GM21529 (cell line): ENCODE data around the gene ADAMTS18.

Experiments
- ATAC-seq: cut with Tn5 transposase; IDR thresholded peaks from one replicate; pipeline ENCODE4 v1.9.1; 2021; ENCODE audit not compliant: unreplicated experiment

ADAMTS18 gene

DNA sequence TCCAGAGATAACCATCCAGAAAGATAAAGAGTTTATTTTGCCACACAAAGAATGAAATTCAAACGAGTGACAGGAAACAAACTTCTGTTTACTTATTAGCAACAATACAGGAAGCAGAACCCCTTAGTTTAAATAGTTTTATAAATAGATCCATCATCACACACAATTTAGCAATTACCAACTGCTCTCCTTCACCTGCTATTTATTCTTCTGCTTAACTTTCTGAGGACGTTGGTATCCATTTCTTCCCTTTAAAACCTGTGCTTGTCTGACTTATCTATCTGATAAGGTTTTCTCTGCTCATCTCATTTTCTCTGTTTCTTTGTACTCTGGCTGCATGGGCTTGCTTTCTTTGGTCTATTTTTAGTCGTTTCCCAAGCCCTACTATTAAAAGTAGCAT, 4.3 kb upstream of the ADAMTS18 start:
- no peak for ATAC-seq

DNA sequence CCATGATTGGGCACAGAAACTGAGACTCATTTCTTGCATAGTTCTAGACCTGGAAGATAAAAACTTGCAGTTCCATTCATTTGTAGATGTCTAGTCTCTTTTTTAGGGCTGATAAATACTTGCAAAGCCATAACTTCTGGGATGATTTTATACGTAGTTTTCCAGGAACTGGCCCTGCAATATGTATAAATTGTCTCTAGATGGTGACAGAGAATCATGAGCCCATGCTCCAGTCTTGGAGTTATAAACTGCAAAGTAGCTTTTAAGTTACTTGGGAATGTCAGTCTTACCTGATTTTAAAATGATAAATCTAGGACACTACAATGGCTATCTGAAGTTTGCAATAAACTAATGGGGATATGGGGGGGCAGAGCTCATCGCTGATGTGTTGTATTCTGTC, 3.0 kb upstream of the ADAMTS18 start:
- ATAC-seq, result no peak

DNA sequence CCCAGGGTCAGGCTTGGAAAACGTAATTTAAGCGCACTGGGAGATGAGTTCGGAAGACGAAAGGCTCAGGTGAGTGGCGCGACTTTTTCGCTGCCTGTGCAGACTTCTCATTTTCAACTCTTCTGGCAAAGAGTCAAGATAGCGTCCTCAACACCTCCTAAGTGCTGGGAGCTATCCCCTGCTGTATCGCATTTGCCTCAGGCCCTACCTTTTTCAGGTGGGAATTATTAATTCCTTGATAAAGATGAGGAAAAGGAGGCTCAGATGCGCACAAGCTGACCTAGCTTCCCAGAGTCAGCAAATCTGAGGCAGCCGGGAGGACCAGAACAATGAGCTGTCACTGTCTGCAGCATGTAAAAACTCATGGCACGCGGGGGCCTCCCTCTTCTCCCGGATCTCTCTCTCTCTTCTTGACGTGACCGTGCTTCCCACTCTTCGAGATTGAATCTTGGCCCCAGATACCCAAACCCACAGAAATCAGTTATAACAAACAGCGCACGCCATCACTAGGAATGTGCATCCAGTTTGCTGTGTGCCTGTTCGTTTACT, 512 bp upstream of the ADAMTS18 start:
- no peak for ATAC-seq

DNA sequence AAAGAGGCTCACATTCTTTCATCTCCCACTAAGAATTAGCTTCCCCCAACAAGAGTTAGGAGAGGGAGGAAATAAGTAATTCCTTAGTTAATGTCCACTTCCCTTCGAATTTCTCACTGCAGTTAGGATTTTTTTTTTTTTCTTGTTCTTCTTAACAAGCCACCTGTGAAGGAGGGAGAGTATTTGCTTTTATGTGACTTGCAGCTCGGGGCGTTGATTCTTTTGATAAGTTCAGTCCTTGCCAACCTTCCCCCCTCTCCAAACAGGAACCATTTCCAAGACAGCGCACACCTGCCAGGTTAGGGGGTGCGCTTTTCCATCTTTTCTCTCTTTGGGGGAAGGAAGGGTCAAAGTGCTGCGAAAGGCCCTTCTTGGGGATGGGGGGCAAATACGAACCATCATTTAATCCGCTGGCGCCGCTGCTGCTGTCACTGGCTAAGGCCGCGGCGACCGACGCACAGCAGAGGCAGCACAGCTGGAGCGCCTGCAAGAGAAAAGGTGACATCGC, 758 bp downstream of the ADAMTS18 start:
- no peak for ATAC-seq

DNA sequence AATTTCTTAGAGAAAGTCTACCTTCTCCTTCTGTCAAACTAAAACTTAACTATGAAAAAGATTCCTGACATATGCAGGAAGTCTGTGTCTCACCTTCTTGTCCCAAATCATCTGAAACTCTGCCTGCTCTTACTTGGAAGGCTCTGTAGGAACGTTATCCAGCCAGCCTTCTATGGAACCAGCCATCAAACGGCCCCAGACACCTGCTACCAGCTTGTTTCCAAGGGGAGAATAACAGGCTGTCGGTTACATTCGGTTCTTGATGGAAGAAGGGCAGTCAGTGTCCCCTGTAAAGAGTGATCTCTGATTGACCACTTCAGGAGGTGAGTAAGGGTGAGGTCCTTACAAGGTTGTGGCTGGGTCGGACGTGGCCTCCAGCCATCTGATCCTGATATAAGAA, 1.7 kb downstream of the ADAMTS18 start:
- ATAC-seq, result no peak

DNA sequence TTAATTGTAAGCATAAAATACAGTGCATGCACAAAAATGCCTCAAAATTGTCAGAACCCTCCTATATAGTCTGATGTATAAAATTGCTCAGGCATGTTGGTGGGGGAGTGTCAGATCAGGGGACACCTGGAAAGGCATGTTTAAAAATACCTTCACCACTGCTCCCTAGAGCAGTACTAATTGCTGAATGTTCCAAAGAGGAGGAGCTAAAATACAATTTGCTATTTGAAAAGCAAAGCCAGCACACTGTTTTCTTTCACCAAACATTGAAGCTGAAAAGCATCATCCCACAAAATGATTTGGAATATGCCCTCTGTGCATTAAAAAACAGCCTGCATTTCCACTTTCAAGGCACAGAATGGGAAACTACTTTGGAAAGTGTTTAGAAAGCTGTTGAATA, 2.6 kb downstream of the ADAMTS18 start:
- no peak for ATAC-seq

DNA sequence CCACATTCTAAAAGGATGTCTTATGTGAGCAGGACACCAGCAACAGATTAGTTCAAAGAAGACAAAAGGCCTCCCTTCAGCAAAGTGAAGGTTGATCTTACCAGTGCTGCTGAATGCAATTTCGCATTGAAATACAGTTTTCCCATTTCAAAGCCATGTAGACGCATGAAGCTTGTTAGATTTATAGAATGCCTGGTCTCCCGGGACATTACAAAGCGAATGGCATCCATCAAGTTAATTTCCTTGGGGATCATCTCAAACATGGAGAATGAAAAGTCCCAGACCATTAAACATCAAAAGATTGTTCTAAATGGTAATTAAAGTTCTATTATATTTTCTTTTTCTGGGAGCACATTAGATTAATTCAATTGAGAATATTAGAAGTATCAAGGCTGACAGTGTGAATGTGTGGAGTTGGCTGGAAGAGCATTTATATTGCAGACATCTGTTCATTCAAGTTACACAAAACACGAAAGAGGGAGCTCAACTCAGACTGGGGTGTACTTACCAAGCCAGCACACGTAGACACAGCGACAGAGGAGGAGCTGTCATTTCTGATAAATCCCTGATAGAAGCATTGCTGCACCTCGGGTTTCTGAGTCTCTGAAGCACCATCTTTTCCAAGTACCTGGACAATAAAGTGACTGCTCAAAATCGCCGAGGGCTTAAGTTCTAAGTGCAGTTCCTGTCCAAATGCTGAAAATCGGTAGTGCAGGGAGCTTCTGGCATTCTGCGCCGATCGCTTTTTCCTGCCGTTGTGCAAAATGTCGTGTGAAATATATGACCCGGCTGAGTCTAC, 3.8 kb downstream of the ADAMTS18 start:
- ATAC-seq, result no peak

DNA sequence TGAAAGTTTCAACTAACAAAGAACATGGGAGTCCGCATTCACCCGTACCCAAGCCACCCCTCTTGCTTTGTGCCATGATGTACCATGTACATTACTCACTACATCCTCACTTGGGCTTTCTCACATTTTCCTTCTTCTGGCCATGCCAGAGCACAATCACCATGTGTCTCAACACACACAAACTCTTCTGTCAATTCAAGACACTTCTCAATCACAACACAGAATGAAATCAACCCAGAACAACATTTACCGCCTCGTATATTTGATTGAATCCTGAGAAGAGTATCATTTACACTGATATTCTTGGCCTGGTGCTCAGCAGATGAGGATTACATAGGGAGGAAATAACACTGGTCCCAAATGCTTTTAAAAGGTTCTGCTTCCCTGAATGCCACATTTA, 4.5 kb downstream of the ADAMTS18 start:
- ATAC-seq, result no peak

DNA sequence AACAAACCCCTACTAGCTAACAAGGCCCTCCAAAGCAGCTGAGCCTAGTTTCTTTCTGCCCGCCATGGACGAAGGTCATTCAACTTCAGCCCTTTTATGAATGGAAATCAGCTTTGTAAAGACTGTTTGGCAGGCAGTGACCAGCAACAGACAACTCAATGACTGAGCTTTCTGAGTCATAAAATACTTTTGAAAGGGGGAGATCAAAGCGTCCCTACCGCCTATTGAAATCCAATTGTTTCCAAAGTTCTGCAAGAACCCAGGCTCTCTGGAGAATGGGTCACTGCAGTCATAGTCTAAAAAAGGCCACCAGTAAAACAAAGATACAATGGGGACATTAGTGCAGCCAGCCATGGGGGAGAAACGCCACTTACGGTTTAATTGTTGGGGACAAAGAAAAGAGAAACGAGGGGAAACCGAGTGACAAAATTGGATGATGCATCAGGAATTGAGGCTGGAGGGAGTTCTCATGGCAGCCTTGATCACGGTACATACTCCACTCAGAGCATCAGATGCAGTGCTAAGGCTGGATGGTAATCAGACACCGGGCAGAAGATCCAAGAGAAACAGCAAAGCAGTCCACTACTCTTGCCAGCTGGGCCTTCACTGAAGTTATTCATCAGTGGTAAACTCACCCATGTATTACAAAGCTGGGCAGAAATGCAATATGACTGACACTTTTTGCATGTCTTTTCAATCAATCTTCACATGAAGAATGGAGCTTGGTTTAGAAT, 9.8 kb downstream of the ADAMTS18 start:
- ATAC-seq, result no peak

DNA sequence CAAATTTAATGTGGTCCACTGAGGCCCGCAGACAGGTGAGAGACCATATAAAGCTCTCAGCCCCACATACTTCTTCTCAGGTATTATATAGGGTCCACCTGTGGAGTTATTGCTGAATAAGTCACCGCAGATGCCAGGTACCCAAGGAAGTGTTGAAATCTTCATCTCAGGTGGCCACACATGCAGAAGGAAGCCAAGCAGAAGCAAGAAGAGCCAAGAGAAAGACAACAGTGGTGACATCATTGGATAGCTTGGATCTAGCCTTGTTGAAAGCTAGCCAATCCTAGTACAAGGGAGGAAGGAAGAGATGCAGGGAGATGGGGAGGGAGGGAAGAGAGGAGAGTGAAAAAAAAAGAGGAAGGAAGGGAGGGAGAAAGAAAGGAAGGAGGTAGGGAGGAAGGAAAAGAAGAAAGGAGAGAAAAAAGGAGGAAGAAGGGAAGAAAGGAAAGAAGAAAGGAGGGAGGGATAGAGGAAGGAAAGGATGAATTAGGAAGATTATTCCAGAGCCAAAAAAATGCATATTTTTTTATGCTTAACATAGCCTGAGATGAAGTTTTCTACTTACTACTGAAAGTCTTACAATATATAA, 12.5 kb downstream of the ADAMTS18 start:
- ATAC-seq, result no peak

DNA sequence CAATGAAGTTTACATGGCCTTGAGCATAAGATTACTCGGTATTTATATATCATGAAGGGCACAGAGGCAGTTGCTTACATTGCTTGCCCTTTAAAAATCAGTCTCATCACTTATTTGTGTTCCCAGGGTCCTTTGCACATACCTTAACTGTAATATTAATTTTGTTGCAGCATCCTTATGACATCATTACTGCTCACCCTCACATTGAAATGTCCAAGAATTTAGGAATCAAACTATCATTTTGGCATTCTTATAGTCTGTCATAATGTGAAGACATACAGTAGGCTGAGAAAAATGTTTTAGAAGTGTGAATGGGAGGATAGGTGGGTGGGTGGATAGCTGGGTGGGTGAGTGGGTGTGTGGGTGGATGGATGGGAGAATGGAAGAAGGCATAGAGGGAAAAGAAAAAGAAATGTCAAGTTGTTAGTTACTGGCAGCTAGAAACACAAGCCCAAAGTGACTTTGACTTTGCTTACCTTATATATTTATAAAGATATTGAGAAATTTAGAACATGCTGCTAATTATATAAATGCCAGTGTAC, 17.8 kb downstream of the ADAMTS18 start:
- ATAC-seq, result no peak

DNA sequence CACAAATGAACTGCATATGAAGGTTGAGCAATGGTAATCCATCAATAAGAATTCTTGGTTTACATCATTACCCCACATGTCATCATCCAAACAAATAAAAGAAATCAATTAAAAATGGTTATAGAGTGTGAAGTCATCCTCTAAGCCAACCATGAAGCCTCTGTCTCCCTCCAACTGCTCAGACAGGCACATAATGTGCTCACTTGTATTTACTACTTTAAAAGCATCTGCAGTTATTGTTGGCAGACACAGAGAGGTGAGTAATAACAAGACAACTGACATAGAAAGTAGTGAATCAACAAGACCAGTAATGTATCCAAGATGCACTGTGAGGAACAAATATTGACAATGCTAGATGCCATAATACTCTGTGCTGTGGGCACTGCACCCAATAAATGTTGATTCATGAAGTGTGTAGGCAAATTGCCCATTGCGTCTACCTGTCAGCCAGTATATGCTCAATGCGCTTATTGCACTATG, 20.0 kb downstream of the ADAMTS18 start:
- no peak for ATAC-seq

DNA sequence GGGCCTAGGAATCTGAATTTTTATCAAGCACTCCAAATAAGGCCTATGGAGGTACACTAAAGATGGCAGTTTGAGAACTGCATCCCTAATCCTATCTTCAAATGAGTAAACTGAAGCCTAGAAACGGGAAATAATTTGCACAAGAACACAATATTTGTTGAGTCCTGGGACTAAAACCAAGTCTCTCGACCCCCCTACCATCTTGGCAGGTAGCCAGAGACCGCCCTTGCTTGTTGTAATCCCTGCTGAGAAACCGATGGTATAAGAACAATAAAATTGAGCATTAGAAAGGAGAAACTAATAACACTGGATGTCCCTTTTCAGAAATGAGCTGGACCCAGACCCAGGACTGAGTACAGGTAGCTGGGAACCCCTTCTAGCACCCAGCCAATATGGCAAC, 24.4 kb downstream of the ADAMTS18 start:
- no peak for ATAC-seq

DNA sequence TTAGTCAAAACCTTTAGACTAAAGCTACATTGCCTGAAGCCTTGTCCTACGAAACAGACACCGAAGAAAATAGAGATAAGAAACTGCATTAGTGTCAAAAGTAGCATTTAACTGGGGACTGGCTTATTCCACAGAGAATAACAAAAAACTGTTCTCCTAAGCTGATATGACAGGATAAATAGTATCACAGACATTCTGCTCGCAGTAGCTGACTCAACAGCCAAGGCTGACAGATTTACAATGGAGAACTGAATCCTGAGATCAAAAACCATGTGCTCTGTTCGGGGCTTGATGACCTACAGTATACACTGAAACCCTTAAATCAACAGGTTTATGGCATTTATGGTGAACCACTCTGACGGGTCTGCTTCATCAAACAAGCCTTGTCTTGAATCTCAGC, 25.5 kb downstream of the ADAMTS18 start:
- ATAC-seq, result no peak

DNA sequence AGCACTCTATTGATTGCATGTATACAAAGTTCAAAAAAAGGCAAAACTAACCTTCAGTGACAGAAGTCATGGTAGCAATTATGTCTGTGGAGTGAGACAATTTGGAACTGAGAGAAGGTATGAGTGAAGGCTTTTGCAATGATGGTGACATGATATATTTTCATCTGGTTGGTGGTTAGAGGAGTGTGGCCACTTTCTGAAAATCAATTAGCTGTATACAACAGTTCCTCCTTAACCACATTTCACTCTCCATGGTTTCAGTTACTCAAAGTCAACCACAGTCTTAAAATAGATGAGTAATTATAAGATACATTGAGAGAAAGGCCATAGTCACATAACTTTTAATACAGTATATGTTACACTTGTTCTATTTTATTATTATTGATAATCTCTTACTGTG, 26.2 kb downstream of the ADAMTS18 start:
- ATAC-seq, result no peak

DNA sequence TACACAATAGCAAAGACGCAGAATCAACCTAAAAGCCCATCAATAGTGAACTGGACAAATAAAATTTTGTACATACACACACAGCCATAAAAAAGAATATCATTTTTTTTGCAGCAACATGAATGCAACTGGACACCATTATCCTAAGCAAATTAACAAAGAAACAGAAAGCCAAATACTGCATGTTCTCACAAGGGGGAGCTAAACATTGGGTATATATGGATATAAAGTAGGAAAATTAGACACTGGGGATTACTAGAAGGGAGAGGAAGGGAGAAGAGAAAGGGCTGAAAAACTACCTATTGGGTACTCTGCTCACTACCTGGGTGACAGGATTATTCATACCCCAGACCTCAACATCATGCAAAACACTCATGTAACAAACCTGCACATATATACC, 28.2 kb downstream of the ADAMTS18 start:
- no peak for ATAC-seq

DNA sequence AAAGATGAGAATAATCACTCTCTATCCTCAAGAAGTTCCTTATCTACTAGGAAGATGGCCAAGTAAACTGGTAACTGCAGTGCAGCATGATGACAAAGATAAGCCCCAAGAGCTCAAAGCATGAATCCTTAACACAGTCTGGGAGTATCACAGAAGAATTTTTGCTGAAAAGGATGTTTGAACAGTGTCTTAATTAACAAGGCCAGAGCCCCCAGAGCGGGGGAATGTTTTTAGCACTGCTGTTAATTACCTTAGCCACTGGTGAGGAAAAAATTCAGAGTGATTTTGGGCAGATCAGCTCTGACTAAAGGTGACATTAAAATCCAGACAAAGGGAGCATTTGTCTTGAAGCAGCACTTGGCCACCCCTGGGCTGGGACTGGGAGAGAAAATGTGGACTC, 30.1 kb downstream of the ADAMTS18 start:
- no peak for ATAC-seq

DNA sequence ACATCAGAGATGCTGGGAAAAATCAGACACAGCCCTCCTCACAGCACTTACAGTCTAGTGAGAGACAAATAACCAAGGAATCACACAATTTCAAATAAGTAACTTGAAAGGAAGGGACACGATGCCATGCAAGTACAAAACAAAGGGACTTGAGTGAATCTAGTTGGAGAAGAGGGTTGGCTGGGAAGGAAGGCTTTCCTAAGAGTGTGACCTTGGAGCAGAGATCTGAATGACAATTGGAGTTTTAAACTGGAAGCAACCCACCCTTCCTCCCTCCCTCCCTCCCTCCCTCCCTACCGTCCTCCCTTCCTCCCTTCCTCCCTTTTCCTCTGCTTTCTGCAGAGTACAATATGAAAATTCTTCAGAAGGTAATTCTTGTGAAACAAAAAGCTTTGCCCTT, 31.1 kb downstream of the ADAMTS18 start:
- ATAC-seq, result no peak

DNA sequence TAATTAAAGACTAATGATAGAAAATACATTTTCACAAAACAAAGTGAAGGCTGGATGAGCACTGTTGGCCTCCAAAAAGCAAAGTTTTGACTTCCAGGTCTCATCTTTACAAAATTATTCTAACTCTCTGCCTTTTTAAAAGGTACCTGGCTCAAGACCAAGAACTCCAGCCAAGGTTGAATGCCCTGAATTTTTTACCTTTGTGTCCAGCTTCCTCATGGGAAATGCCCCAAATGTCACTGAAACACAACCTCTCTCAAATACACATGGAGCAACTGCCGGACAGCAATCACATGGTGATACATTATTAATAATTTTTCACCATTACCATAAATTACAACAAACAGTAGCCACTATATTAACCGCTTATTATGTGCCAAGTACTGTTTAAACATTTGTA, 32.2 kb downstream of the ADAMTS18 start:
- ATAC-seq, result no peak

DNA sequence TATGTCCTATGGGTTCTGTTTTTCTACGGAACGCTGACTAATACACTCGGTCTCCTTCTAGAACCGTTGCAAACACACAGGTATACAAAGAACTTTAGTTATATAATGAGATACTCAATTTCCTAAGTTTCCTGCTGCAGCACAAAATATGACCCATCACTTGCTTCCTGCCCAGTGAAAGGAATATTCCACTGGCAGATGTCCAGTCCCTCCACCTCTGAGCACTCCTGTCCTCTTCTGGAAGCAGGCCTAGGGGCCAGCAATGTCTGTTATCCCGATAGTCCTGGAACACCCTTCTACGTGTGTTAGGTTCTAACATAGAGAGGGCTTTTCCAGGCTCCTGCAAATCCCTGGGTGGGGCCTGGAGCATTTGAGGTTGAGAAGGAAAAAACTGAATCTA, 32.7 kb downstream of the ADAMTS18 start:
- ATAC-seq, result no peak

DNA sequence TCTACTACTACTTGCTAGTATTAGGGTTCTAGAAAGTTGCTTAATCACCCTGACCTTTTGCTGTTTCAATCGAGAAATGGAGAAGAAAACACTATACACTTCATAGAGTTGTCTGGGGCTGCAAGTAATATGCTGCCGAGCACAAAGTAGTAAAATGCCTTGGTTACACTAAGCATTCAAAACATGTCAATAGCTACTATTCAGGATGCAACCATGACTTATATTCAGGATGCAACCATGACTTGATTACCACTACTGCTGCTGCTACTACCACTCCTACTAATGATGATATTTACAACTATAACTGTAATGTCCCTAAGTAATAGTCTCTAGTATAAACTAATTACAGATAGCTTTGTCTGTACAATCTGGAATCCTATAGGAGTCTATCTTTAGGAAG, 35.3 kb downstream of the ADAMTS18 start:
- no peak for ATAC-seq
